Gastroesophageal sphincter (tissue), 4 donors: ENCODE data around the gene SPEG. TPM values are rescaled to one million over a fixed set of nuclear protein-coding genes. Genes with fewer than 3 reads are reported as not detected.

Experiments used
- ATAC-seq: fragments of 150-250 bp; one replicate; pipeline ENCODE4 v1.9.1; 2016; ENCODE audit warnings: mild to moderate bottlenecking, moderate library complexity
- H3K27ac ChIP-seq, 4 donors: fragments of 200-600 bp; sonication (generic) in 3 of 4; 1 replicate in 3 of 4; 2 replicates in 1 of 4; pipeline ENCODE4 v1.5.1; 2016 to 2019
- H3K27me3 ChIP-seq: fragments of 200-600 bp; sonication (generic); one replicate; pipeline ENCODE4 v1.5.1; 2019
- H3K36me3 ChIP-seq, 2 donors: fragments of 200-600 bp; sonication (generic); one replicate each; pipeline ENCODE4 v1.5.1; 2019; ENCODE audit warnings: control low read depth in 1 of 2
- H3K4me1 ChIP-seq, 3 donors: fragments of 200-600 bp; sonication (generic); 1 replicate in 2 of 3; 2 replicates in 1 of 3; pipeline ENCODE4 v1.5.1; 2016 to 2019; ENCODE audit warnings: control low read depth in 2 of 3
- H3K4me3 ChIP-seq, 2 donors: fragments of 200-600 bp; sonication (generic); one replicate each; pipeline ENCODE4 v1.5.1; 2019; ENCODE audit warnings: mild to moderate bottlenecking in 1 of 2, moderate library complexity in 1 of 2
- H3K9me3 ChIP-seq, 3 donors: fragments of 200-600 bp; sonication (generic); one replicate each; pipeline ENCODE4 v1.5.1; 2017 to 2019; ENCODE audit warnings: control low read depth in 2 of 3
- CTCF ChIP-seq, 4 experiments: fragments of 200-600 bp in 2 of 4; fragments of 450-650 bp in 2 of 4; sonication (generic) in 1 of 4; IDR thresholded peaks; one replicate each; pipeline ENCODE4 v1.5.1; 2017 to 2019; ENCODE audit warnings: antibody characterized with exemption in 4 of 4, mild to moderate bottlenecking in 2 of 4, moderate library complexity in 2 of 4
- EP300 ChIP-seq: sonication (generic); formaldehyde crosslinking; IDR thresholded peaks from one replicate; pipeline ENCODE4 v1.6.1; 2017; ENCODE audit warnings: antibody characterized with exemption, mild to moderate bottlenecking
- POLR2A ChIP-seq, 2 donors: fragments of 450-650 bp; IDR thresholded peaks; one replicate each; pipeline ENCODE4 v1.6.1; 2017; ENCODE audit warnings: antibody characterized with exemption in 2 of 2, mild to moderate bottlenecking in 2 of 2, moderate library complexity in 1 of 2
- POLR2AphosphoS5 ChIP-seq: sonication (generic); formaldehyde crosslinking; IDR thresholded peaks from one replicate; pipeline ENCODE4 v1.6.1; 2017; ENCODE audit warnings: antibody characterized with exemption
- WGBS, 2 donors: methylation state at CpG; one replicate each; pipeline ENCODE4 v1.1.5; 2018; ENCODE audit warnings: low coverage in 1 of 2; 5-methylcytosine and 5-hydroxymethylcytosine counted together
- total RNA-seq, 4 donors: library from RNA; depleted of rRNA; stranded (reverse); fragments of >200 nt; gene quantifications; one replicate each; pipeline ENCODE4 v1.1.0, GENCODE V29; 2016

SPEG gene
- total RNA-seq, 4 donors from 2014 or later, result 90.2 to 307 (median 214) TPM

GRCh38 chr2:219499555-219499954 is 64.9 kb downstream of the SPEG start:
- H3K27ac ChIP-seq, result no peak overlapping the region
- peaks cover 0 to 58% (median 23%) of the 10 kb centered on the region in 3 donors for H3K4me1 ChIP-seq
- no peak for ATAC-seq
- H3K27me3 ChIP-seq, result peaks cover 10% of the 10 kb centered on the region
- no peak for TF ChIP-seq CTCF (IDR thresholded peaks at IDR 0.05)
- no peak for TF ChIP-seq EP300
- TF ChIP-seq POLR2A (IDR thresholded peaks at IDR 0.05), result no peak
- TF ChIP-seq POLR2AphosphoS5, result no peak
- no peaks in the 10 kb centered on the region for H3K9me3 ChIP-seq
- 31 to 57% methylated on average over 1 of the region's 1 CpG for WGBS, 2 donors
- peaks cover 0 to 32% of the 10 kb centered on the region in 2 donors for H3K36me3 ChIP-seq
- peak overlapping the region in 1 of 2 donors; percentile 69 for H3K4me3 ChIP-seq

- 67 to 82% methylated on average over 1 to 2 of the region's 2 CpGs for WGBS, 2 donors
- H3K4me3 ChIP-seq, result no peak overlapping the region
- peaks cover 0 to 38% of the 10 kb centered on the region in 2 donors for H3K36me3 ChIP-seq
- H3K27me3 ChIP-seq, result peaks cover 10% of the 10 kb centered on the region
- H3K9me3 ChIP-seq, result no peaks in the 10 kb centered on the region
- H3K27ac ChIP-seq, result no peak overlapping the region
- H3K4me1 ChIP-seq, result peaks cover 0 to 52% (median 23%) of the 10 kb centered on the region in 3 donors
- TF ChIP-seq POLR2AphosphoS5, result no peak
- no peak for TF ChIP-seq CTCF (IDR thresholded peaks at IDR 0.05)
- no peak for TF ChIP-seq POLR2A (IDR thresholded peaks at IDR 0.05)
- TF ChIP-seq EP300, result no peak
- no peak for ATAC-seq
Measured at GRCh38 chr2:219500135-219500534, 65.5 kb downstream of the SPEG start.

- Histone ChIP-seq H3K36me3 (peaks cover 0 to 55% of the 10 kb centered on the region in 2 donors), H3K4me1 (peaks cover 0 to 35% (median 12%) of the 10 kb centered on the region in 3 donors), H3K27ac (no peak overlapping the region), H3K4me3 (no peak overlapping the region), H3K27me3 (peaks cover 4% of the 10 kb centered on the region), H3K9me3 (no peaks in the 10 kb centered on the region)
- no CpG with 5 or more reads among the region's 14 CpGs for WGBS, 2 donors
- no peak for ATAC-seq
- no peak for TF ChIP-seq POLR2A (IDR thresholded peaks at IDR 0.05)
- TF ChIP-seq CTCF (IDR thresholded peaks at IDR 0.05), result no peak
- no peak for TF ChIP-seq EP300
- TF ChIP-seq POLR2AphosphoS5, result no peak
Measured at GRCh38 chr2:219501849-219502248, 67.2 kb downstream of the SPEG start.

GRCh38 chr2:219502618-219503017 is 68.0 kb downstream of the SPEG start:
- TF ChIP-seq POLR2A (IDR thresholded peaks at IDR 0.05), result no peak
- no peak for TF ChIP-seq POLR2AphosphoS5
- TF ChIP-seq EP300, result no peak
- TF ChIP-seq CTCF (IDR thresholded peaks at IDR 0.05), result no peak
- Histone ChIP-seq H3K36me3 (peaks cover 0 to 63% of the 10 kb centered on the region in 2 donors), H3K27me3 (no peaks in the 10 kb centered on the region), H3K9me3 (no peaks in the 10 kb centered on the region), H3K4me3 (no peak overlapping the region), H3K27ac (no peak overlapping the region), H3K4me1 (peaks cover 0 to 27% (median 7%) of the 10 kb centered on the region in 3 donors)
- no peak for ATAC-seq

- peaks cover 0 to 32% (median 16%) of the 10 kb centered on the region in 3 donors for H3K4me1 ChIP-seq
- no peaks in the 10 kb centered on the region for H3K9me3 ChIP-seq
- WGBS, 2 donors, result 80% methylated on average over 1 of the region's 9 CpGs; no CpG with 5 or more reads in 1 of the 2 donors
- ATAC-seq, result no peak
- TF ChIP-seq EP300, result no peak
- no peak for TF ChIP-seq POLR2A (IDR thresholded peaks at IDR 0.05)
- TF ChIP-seq POLR2AphosphoS5, result no peak
- TF ChIP-seq CTCF (IDR thresholded peaks at IDR 0.05), result no peak
- H3K27me3 ChIP-seq, result peaks cover 13% of the 10 kb centered on the region
- no peak overlapping the region for H3K4me3 ChIP-seq
- no peak overlapping the region for H3K27ac ChIP-seq
- peaks cover 0 to 63% of the 10 kb centered on the region in 2 donors for H3K36me3 ChIP-seq
Measured at GRCh38 chr2:219505585-219505984, 70.9 kb downstream of the SPEG start.
